Measurements from ENCODE around the gene ZBED3. TPM values are rescaled to one million over a fixed set of nuclear protein-coding genes. Genes with fewer than 3 reads are reported as not detected.

The ZBED3 gene
- polyA plus RNA-seq, 3 donors, result 1.2 to 2.9 (median 1.5) TPM

GRCh38 chr5:77065256-77065655 lies 21.8 kb downstream of the ZBED3 start:
- Mint-ChIP-seq H3K4me3 (no peak overlapping the region), H3K27ac (peak overlapping the region; percentile 71 to 95 (median 89)), H3K27me3 (ENCODE audit: low read depth in 3 of 3) (no peaks in the 10 kb centered on the region), H3K9me3 (peaks cover 0 to 2% (median 0%) of the 10 kb centered on the region in 7 donors), H3K4me1 (peaks cover 27% of the 10 kb centered on the region), H3K36me3 (peaks cover 47 to 57% of the 10 kb centered on the region in 2 donors)
- H3K4me1 ChIP-seq (ENCODE audit: control insufficient read depth in 1 of 2, insufficient read depth in 2 of 2, low read length in 2 of 2), result peaks cover 26 to 41% of the 10 kb centered on the region in 2 donors
- no peaks in the 10 kb centered on the region for H3K9me3 ChIP-seq (replicated peaks in 1 of 2; ENCODE audit: control insufficient read depth in 1 of 2, insufficient read depth in 1 of 2, low read length in 2 of 2)
- DNase-seq, result peak in 2 of 3 donors; percentile 53 to 76
- peaks cover 10% of the 10 kb centered on the region for H3K79me2 ChIP-seq (ENCODE audit: insufficient read depth, low read length)
- peak overlapping the region in 1 of 3 experiments; percentile 46 for H3K4me3 ChIP-seq (replicated peaks in 1 of 3; ENCODE audit: low read depth in 2 of 3, low read length in 3 of 3)
- no peaks in the 10 kb centered on the region for H4K20me1 ChIP-seq (ENCODE audit: insufficient read depth, low read length)
- H3K9ac ChIP-seq (ENCODE audit: insufficient read depth, low read length, poor library complexity, severe bottlenecking), result no peak overlapping the region
- no CpG with 5 or more reads among the region's 3 CpGs for WGBS (ENCODE audit: insufficient coverage)
- peak overlapping the region; percentile 38 for H3K4me2 ChIP-seq (replicated peaks; ENCODE audit: extremely low read depth, low read length, poor library complexity, severe bottlenecking)
- H2AFZ ChIP-seq (ENCODE audit: insufficient read depth, low read depth, low read length, poor library complexity, severe bottlenecking), result no peak overlapping the region
- H3K36me3 ChIP-seq (replicated peaks in 1 of 2; ENCODE audit: control insufficient read depth in 1 of 2, insufficient read depth in 2 of 2, low read length in 2 of 2), result peaks cover 40 to 63% of the 10 kb centered on the region in 2 donors
- H3K27ac ChIP-seq (ENCODE audit: low read depth in 1 of 2, low read length in 2 of 2), result peak overlapping the region; percentile 74 to 92
- intact Hi-C loops (cut with micrococcal nuclease), result no loop called here
- no peaks in the 10 kb centered on the region for H3K27me3 ChIP-seq (ENCODE audit: control insufficient read depth in 2 of 2, insufficient read depth in 2 of 2, low read length in 2 of 2)
- TF ChIP-seq, protein P1, sequence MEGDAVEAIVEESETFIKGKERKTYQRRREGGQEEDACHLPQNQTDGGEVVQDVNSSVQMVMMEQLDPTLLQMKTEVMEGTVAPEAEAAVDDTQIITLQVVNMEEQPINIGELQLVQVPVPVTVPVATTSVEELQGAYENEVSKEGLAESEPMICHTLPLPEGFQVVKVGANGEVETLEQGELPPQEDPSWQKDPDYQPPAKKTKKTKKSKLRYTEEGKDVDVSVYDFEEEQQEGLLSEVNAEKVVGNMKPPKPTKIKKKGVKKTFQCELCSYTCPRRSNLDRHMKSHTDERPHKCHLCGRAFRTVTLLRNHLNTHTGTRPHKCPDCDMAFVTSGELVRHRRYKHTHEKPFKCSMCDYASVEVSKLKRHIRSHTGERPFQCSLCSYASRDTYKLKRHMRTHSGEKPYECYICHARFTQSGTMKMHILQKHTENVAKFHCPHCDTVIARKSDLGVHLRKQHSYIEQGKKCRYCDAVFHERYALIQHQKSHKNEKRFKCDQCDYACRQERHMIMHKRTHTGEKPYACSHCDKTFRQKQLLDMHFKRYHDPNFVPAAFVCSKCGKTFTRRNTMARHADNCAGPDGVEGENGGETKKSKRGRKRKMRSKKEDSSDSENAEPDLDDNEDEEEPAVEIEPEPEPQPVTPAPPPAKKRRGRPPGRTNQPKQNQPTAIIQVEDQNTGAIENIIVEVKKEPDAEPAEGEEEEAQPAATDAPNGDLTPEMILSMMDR (IDR thresholded peaks at IDR 0.05), result no peak

DNA sequence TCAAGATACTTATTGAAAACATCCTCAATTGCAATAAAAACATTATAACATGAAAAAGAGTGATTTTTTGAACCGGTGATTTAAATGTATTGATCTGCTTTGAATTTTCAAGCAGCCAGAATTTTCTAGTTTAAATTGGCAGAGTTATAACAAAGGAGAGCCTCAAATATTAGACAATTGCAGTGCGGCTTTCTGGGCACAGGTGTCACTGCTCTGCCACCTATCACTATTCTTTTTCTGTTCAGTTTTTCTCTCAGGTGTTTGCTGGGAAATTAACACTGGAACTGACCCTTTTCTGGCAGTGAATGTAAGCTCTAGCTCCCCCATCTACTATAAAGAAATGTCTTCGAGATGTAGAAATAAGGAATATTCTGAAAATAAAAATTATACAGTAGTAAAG lies 23.0 kb downstream of the ZBED3 start:
- H2AFZ ChIP-seq (ENCODE audit: insufficient read depth, low read depth, low read length, poor library complexity, severe bottlenecking), result no peak overlapping the region
- Mint-ChIP-seq H3K4me1 (peaks cover 27% of the 10 kb centered on the region), H3K4me3 (no peak overlapping the region)

More for the DNA sequence above, 23.0 kb downstream of the ZBED3 start:
- Histone ChIP-seq H3K4me3 (replicated peaks in 1 of 3; ENCODE audit: low read depth in 2 of 3, low read length in 3 of 3) (no peak overlapping the region), H3K27ac (ENCODE audit: low read depth in 1 of 2, low read length in 2 of 2) (peak overlapping the region in 1 of 2 donors; percentile 66), H3K9me3 (replicated peaks in 1 of 2; ENCODE audit: control insufficient read depth in 1 of 2, insufficient read depth in 1 of 2, low read length in 2 of 2) (no peaks in the 10 kb centered on the region), H3K27me3 (ENCODE audit: control insufficient read depth in 2 of 2, insufficient read depth in 2 of 2, low read length in 2 of 2) (no peaks in the 10 kb centered on the region), H3K4me1 (ENCODE audit: control insufficient read depth in 1 of 2, insufficient read depth in 2 of 2, low read length in 2 of 2) (peaks cover 26 to 41% of the 10 kb centered on the region in 2 donors), H3K79me2 (ENCODE audit: insufficient read depth, low read length) (peaks cover 10% of the 10 kb centered on the region), H3K9ac (ENCODE audit: insufficient read depth, low read length, poor library complexity, severe bottlenecking) (no peak overlapping the region), H3K4me2 (replicated peaks; ENCODE audit: extremely low read depth, low read length, poor library complexity, severe bottlenecking) (no peak overlapping the region), H3K36me3 (replicated peaks in 1 of 2; ENCODE audit: control insufficient read depth in 1 of 2, insufficient read depth in 2 of 2, low read length in 2 of 2) (peaks cover 51 to 66% of the 10 kb centered on the region in 2 donors), H4K20me1 (ENCODE audit: insufficient read depth, low read length) (no peaks in the 10 kb centered on the region)
- Mint-ChIP-seq H3K27me3 (ENCODE audit: low read depth in 3 of 3) (no peaks in the 10 kb centered on the region), H3K27ac (peak overlapping the region in 2 of 7 donors; percentile 4 to 21), H3K9me3 (peaks cover 0 to under 1% (median 0%) of the 10 kb centered on the region in 7 donors), H3K36me3 (peaks cover 45 to 59% of the 10 kb centered on the region in 2 donors)
- TF ChIP-seq, protein P1 (IDR thresholded peaks at IDR 0.05), result no peak
- no peak for DNase-seq
- WGBS (ENCODE audit: insufficient coverage), result 100% methylated on average over 1 of the region's 3 CpGs
- intact Hi-C loops (cut with micrococcal nuclease), result no loop called here
